HEK293 (cell line): ENCODE data around the gene DENND1A.

ENCODE experiments used
- YY1 ChIP-seq: fragments of 450-650 bp; formaldehyde crosslinking; IDR thresholded peaks from 2 replicates; pipeline ENCODE4 v1.5.1; 2018; ENCODE audit warnings: missing biosample characterization, missing genetic modification characterization
- ZFP41 ChIP-seq: fragments of 450-650 bp; formaldehyde crosslinking; IDR thresholded peaks from 2 replicates; pipeline ENCODE4 v1.5.1; 2016; ENCODE audit warnings: missing biosample characterization, missing genetic modification characterization, borderline replicate concordance
- ZNF747 ChIP-seq: fragments of 450-650 bp; formaldehyde crosslinking; IDR thresholded peaks from 2 replicates; pipeline ENCODE4 v1.5.1; 2016; ENCODE audit warnings: missing biosample characterization, missing genetic modification characterization
- TF ChIP-seq, protein P1 (sequence below): fragments of 450-650 bp; formaldehyde crosslinking; IDR thresholded peaks from 2 replicates; pipeline ENCODE4 v1.5.1; 2016; ENCODE audit warnings: missing biosample characterization, missing genetic modification characterization
- TF ChIP-seq, protein P2 (sequence below): fragments of 450-650 bp; formaldehyde crosslinking; IDR thresholded peaks from 2 replicates; pipeline ENCODE4 v1.5.1; 2016; ENCODE audit warnings: missing biosample characterization, missing genetic modification characterization
- TF ChIP-seq, protein P3 (sequence below): fragments of 450-650 bp; formaldehyde crosslinking; IDR thresholded peaks from 2 replicates; pipeline ENCODE4 v1.5.1; 2016; ENCODE audit warnings: missing biosample characterization, missing genetic modification characterization, borderline replicate concordance
- TF ChIP-seq, protein P4 (sequence below): fragments of 450-650 bp; formaldehyde crosslinking; IDR thresholded peaks from 2 replicates; pipeline ENCODE4 v1.5.1; 2016; ENCODE audit warnings: missing biosample characterization, missing genetic modification characterization
- TF ChIP-seq, protein P5 (sequence below): fragments of 450-650 bp; formaldehyde crosslinking; IDR thresholded peaks from 2 replicates; pipeline ENCODE4 v1.5.1; 2016; ENCODE audit warnings: missing biosample characterization, missing genetic modification characterization

DNA sequence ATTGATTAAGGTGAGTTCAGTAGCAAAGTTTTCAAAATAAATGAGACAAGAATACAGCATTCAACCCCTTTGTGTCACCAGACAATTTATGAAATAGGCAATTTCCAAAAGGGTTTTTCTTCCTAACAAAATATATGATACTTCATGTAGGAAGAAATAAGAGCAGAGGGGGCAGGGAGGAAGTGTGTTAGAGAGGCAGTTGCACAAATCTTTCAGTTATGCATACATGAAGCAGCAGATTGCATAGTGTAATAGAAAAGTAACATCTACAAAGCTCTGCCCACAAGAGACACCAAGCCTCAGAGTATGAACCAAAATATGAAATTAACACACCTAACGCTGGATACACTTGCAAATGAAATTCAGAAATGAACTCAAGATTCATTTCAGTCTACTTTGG, 157.0 kb downstream of the DENND1A start:
- TF ChIP-seq, protein P1, sequence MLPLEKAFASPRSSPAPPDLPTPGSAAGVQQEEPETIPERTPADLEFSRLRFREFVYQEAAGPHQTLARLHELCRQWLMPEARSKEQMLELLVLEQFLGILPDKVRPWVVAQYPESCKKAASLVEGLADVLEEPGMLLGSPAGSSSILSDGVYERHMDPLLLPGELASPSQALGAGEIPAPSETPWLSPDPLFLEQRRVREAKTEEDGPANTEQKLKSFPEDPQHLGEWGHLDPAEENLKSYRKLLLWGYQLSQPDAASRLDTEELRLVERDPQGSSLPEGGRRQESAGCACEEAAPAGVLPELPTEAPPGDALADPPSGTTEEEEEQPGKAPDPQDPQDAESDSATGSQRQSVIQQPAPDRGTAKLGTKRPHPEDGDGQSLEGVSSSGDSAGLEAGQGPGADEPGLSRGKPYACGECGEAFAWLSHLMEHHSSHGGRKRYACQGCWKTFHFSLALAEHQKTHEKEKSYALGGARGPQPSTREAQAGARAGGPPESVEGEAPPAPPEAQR: no peak
- TF ChIP-seq, protein P2, sequence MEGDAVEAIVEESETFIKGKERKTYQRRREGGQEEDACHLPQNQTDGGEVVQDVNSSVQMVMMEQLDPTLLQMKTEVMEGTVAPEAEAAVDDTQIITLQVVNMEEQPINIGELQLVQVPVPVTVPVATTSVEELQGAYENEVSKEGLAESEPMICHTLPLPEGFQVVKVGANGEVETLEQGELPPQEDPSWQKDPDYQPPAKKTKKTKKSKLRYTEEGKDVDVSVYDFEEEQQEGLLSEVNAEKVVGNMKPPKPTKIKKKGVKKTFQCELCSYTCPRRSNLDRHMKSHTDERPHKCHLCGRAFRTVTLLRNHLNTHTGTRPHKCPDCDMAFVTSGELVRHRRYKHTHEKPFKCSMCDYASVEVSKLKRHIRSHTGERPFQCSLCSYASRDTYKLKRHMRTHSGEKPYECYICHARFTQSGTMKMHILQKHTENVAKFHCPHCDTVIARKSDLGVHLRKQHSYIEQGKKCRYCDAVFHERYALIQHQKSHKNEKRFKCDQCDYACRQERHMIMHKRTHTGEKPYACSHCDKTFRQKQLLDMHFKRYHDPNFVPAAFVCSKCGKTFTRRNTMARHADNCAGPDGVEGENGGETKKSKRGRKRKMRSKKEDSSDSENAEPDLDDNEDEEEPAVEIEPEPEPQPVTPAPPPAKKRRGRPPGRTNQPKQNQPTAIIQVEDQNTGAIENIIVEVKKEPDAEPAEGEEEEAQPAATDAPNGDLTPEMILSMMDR (tag by site-specific recombination): no peak
- TF ChIP-seq YY1 (no peak), ZNF747 (tag by site-specific recombination) (no peak), ZFP41 (tag by site-specific recombination) (no peak)
- TF ChIP-seq, protein P3, sequence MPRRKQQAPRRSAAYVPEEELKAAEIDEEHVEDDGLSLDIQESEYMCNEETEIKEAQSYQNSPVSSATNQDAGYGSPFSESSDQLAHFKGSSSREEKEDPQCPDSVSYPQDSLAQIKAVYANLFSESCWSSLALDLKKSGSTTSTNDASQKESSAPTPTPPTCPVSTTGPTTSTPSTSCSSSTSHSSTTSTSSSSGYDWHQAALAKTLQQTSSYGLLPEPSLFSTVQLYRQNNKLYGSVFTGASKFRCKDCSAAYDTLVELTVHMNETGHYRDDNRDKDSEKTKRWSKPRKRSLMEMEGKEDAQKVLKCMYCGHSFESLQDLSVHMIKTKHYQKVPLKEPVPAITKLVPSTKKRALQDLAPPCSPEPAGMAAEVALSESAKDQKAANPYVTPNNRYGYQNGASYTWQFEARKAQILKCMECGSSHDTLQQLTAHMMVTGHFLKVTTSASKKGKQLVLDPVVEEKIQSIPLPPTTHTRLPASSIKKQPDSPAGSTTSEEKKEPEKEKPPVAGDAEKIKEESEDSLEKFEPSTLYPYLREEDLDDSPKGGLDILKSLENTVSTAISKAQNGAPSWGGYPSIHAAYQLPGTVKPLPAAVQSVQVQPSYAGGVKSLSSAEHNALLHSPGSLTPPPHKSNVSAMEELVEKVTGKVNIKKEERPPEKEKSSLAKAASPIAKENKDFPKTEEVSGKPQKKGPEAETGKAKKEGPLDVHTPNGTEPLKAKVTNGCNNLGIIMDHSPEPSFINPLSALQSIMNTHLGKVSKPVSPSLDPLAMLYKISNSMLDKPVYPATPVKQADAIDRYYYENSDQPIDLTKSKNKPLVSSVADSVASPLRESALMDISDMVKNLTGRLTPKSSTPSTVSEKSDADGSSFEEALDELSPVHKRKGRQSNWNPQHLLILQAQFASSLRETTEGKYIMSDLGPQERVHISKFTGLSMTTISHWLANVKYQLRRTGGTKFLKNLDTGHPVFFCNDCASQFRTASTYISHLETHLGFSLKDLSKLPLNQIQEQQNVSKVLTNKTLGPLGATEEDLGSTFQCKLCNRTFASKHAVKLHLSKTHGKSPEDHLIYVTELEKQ (tag by site-specific recombination): no peak
- TF ChIP-seq, protein P4, sequence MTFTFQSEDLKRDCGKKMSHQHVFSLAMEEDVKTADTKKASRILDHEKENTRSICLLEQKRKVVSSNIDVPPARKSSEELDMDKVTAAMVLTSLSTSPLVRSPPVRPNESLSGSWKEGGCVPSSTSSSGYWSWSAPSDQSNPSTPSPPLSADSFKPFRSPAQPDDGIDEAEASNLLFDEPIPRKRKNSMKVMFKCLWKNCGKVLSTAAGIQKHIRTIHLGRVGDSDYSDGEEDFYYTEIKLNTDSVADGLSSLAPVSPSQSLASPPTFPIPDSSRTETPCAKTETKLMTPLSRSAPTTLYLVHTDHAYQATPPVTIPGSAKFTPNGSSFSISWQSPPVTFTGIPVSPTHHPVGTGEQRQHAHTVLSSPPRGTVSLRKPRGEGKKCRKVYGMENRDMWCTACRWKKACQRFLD (tag by site-specific recombination): no peak
- TF ChIP-seq, protein P5, sequence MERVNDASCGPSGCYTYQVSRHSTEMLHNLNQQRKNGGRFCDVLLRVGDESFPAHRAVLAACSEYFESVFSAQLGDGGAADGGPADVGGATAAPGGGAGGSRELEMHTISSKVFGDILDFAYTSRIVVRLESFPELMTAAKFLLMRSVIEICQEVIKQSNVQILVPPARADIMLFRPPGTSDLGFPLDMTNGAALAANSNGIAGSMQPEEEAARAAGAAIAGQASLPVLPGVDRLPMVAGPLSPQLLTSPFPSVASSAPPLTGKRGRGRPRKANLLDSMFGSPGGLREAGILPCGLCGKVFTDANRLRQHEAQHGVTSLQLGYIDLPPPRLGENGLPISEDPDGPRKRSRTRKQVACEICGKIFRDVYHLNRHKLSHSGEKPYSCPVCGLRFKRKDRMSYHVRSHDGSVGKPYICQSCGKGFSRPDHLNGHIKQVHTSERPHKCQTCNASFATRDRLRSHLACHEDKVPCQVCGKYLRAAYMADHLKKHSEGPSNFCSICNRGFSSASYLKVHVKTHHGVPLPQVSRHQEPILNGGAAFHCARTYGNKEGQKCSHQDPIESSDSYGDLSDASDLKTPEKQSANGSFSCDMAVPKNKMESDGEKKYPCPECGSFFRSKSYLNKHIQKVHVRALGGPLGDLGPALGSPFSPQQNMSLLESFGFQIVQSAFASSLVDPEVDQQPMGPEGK: no peak
